Ishikawa (cell line): ENCODE results near the gene CACNB2.

Source experiments
- CEBPB ChIP-seq: IDR thresholded peaks from 2 replicates; pipeline ENCODE4 v1.6.1; 2012
- CREB1 ChIP-seq: IDR thresholded peaks from 2 replicates; pipeline ENCODE4 v1.6.1; 2012; ENCODE audit warnings: low read depth
- EGR1 ChIP-seq: IDR thresholded peaks from 2 replicates; pipeline ENCODE4 v1.6.1; 2012
- EP300 ChIP-seq: IDR thresholded peaks from 2 replicates; pipeline ENCODE4 v1.6.1; 2012; ENCODE audit warnings: borderline replicate concordance
- FOXM1 ChIP-seq: IDR thresholded peaks from 2 replicates; pipeline ENCODE4 v1.6.1; 2012; ENCODE audit warnings: low read depth, borderline replicate concordance
- MAX ChIP-seq: IDR thresholded peaks from 2 replicates; pipeline ENCODE4 v1.6.1; 2012
- RAD21 ChIP-seq: IDR thresholded peaks from 2 replicates; pipeline ENCODE4 v1.6.1; 2012; ENCODE audit warnings: low read depth
- REST ChIP-seq: IDR thresholded peaks from 2 replicates; pipeline ENCODE4 v1.6.1; 2012; ENCODE audit warnings: low read depth, mild to moderate bottlenecking
- YY1 ChIP-seq: IDR thresholded peaks from 2 replicates; pipeline ENCODE4 v1.6.1; 2012; ENCODE audit warnings: low read depth
- ZBTB7A ChIP-seq: IDR thresholded peaks from 2 replicates; pipeline ENCODE4 v1.6.1; 2012; ENCODE audit warnings: low read depth
- TF ChIP-seq, protein P1 (sequence below): IDR thresholded peaks from 2 replicates; pipeline ENCODE4 v1.6.1; 2012

GRCh38 chr10:18223898-18224297 lies 83.7 kb downstream of the CACNB2 start:
- TF ChIP-seq REST, result no peak
- no peak for TF ChIP-seq EGR1
- no peak for TF ChIP-seq CEBPB
- TF ChIP-seq FOXM1, result no peak
- TF ChIP-seq ZBTB7A, result no peak
- no peak for TF ChIP-seq RAD21
- no peak for TF ChIP-seq EP300
- TF ChIP-seq, protein P1, sequence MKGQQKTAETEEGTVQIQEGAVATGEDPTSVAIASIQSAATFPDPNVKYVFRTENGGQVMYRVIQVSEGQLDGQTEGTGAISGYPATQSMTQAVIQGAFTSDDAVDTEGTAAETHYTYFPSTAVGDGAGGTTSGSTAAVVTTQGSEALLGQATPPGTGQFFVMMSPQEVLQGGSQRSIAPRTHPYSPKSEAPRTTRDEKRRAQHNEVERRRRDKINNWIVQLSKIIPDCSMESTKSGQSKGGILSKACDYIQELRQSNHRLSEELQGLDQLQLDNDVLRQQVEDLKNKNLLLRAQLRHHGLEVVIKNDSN, result no peak
- TF ChIP-seq YY1, result no peak
- TF ChIP-seq CREB1, result no peak
- TF ChIP-seq MAX, result no peak
